NCI-H69 (cell line): Measurements from ENCODE around the gene DKK3.
A peak's percentile ranks its signal among the peaks of the same experiment; 100 is the strongest.
"Not testable (repeated sequence)": the region's sequence is repeated elsewhere in the genome, so short reads cannot be mapped to it uniquely, and the experiment has no call there.

Source experiments
- DNase-seq: peaks from one replicate; lab custom pipeline; 2025; lab: John Stamatoyannopoulos, UW

DKK3 gene

DNA sequence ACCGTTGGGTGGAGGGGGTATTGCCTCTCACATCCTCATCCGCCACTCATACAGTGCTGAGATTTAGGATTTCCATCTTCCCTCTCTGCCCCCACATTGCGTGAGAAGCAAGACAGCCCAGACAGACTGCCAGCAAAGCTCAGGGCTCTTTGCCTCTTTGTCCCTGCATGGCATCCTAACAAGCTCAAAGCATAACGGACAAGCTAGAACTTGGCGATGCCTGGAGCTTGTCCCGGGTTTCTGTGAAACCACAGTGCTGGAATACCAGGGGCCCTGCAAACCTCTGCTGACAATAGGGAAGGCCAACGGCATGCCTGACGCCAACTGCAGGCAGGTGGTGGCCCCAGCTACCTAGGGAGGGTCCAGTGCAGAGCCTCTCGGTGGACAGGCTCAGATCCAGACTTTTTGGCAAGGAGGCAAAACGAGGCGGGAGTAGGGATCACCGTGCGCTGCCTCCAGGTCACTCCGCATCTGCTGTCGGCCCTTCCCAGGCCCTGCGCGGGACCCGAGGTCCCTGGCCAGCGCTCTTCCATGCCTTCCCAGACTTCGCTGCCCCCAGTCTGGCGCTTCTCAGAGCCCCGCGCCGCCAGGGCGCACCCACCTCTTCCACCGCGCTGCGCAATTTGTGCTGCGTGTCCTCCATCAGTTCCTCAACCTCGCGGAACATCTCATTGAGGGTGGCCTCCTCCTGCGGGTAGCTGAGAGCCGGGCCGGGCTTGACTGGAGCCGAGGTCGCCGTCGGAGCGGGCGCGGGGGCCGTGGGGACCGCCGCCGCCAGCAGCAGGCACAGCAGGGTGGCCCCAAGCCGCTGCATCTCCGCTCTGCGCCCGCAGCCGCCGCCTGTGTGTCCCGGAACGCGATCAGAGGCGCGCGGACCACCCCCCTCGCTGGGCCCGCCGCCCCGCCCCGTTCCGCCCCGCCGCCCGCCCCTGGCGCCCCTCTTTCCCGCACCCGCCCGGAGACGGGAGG is at the start of gene DKK3:
Gene DKK3, minus strand, starts transcription at position 858 of the 969 bp plus-strand sequence. Its CDS starts 44 bp downstream, at position 814.
- DNase-seq = peak; percentile 67

DNA sequence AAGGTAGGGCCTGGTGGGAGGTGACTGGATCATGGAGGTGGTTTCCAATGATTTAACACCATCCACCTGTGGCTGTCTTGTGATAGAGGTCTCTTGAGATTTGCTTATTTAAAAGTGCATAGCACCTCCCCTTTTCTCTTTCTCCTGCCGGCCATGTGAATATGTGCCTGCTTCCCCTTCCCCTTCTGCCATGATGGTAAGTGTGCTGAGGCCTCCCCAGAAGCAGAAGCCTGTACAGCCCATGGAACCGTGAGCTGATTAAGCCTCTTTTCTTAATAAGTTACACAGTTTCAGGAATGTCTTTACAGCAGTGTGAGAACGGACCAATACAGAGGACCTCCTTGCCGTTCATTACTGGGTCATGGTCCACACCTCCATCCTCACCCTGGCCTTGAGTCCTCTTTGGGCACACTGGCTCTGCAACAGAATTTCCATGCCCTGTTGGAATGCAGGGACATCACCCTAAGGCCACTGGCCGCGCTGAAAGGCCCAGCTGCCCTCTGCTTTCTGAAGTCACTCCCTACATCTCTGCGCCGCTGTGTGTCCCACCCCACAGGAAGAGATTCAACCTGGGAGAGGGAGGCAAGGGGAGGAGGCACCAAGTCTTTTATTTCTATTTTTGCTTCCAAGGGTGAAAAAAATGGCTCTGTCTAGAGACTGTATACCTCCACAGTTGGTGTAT is 49.0 kb upstream of the DKK3 start:
- DNase-seq = no peak

GRCh38 chr11:12056119-12056518 is 47.7 kb upstream of the DKK3 start:
- DNase-seq = peak; percentile 32

DNA sequence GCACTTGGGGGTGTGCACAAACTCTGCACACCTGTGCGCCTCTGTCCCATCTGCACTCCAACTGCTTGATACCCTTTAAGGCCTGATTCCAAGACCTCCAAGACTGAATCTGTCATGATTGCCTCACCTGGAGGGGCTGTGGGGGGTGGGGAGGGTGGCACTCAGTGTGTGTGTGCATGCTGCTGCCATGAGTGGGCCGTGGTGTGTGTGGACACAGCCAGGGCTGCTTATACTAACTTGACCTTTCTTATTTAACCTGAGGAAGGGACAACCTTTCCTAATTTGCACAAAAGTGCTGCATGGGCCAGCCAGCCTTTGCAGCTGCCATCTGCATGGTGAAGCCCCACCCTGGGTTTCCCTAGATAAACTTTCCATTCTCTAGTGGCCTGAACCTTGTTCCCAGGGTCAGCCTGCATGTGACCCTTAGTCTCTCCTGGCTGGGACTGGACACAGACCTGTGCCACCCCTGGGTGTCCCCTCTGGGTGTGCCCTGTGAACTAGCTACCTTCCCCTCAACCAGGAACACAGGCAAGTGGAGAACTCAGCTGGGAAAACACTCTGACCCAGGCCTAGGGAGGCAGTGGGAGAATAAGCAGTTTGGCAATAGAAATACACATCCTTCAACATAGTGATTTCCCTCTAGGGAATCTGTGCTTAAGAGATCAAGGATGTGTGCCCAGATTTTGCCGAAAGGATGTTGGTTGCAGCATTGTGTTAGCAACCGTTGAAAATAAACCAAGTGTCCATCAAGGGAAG is 45.4 kb upstream of the DKK3 start:
- DNase-seq = peak; percentile 50

GRCh38 chr11:12052676-12053605 is 44.5 kb upstream of the DKK3 start:
- DNase-seq = peak; percentile 98

DNA sequence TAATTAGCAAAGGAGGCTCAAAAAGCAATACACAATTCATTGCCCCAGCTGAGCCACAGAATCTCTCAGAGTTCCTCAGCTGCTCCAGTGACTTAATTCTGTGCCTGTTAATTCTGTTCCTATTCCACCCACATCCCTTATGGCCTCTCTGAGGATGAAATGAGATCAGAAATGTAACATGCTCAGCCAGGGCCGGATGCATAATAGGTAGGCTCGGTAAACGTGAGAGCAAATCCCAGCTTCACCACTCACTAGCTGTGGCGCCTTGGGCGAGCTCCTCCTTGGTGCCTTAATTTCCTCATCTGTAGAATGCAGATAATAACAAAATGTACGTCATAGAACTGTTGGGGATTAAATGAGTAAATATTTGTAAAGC is 42.8 kb upstream of the DKK3 start:
- peak; percentile 49 for DNase-seq

GRCh38 chr11:12050470-12051286 is 42.3 kb upstream of the DKK3 start:
- DNase-seq = peak; percentile 47

GRCh38 chr11:12048936-12049790 is 40.7 kb upstream of the DKK3 start:
- DNase-seq = no peak

DNA sequence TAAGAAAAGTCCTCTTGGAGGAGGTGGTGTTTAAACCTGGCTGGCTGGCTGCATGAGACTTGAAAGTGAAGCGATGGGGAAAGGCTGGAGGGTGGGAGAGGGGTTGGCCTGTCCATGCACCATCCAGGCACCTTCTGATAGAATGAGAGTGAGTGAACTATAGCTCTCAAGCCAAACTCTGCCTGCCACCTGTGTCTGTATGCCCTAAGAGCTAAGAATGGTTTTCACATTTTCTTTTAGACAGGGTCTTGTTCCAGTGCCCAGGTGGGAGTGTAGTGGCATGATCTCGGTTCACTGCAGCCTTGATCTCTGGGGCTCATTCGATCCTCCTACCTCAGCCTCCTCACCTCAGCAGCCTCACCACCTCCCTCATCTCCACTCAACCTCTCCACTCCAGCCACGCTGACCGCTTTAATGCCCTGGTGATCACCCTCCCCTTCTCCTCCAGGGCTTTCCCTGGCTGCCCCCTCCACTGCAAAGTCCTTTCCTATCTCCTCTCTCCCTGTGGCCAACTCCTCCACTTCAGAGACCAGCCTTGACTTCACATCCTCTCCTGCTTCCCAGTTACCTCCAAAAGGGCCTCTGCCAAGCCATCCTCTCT is 38.3 kb upstream of the DKK3 start:
- no peak for DNase-seq

DNA sequence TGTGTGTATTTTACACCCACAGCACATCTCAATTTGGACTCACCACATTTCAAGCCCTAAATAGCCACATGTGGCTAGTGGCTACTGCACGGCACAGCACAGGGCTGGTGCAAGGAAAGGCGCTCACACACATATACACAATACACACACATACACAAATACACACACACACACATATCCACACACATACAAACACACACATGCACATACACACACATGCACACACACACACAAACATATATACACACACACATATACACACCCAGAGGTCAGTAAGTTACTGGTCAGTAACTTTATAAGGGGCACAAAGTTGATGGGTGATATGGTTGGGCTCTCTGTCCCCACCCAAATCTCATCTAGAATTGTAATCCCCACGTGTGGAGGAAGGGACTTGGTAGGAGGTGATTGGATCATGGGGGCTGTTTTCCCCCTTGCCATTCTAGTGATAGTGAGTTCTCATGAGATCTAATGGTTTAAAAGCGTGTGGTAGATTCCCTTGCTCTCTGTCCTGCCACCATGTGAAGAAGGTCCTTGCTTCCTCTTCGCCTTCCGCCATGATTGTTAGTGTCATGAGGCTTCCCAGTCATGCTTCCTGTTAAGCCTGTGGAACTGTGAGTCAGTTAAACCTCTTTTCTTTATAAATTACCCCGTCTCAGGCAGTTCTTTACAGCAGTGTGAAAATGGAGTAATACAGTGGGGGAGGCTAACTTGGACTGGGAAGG is 37.6 kb upstream of the DKK3 start:
- no peak for DNase-seq

DNA sequence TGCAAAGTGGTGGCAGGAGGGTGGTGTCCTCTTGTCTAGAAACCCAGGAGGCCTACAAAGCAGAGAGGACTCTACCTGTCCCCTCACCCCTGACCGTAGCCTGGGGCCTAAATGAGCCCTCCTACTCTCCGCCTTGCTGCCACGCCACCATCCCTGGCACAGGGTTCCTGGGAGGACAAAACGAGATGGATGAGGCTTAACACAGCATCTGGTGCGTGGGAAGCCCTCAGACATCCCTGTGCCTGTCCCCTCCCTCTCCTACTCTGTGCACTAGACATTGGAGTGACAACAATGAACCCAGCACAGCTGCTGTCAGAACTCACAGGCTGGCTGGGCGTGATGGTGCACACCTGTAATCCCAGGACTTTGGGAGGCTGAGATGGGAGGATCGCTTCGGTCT is 36.4 kb upstream of the DKK3 start:
- DNase-seq = no peak

- peak; percentile 78 for DNase-seq
These were observed 35.7 kb upstream of the DKK3 start for GRCh38 chr11:12043959-12044791.

DNA sequence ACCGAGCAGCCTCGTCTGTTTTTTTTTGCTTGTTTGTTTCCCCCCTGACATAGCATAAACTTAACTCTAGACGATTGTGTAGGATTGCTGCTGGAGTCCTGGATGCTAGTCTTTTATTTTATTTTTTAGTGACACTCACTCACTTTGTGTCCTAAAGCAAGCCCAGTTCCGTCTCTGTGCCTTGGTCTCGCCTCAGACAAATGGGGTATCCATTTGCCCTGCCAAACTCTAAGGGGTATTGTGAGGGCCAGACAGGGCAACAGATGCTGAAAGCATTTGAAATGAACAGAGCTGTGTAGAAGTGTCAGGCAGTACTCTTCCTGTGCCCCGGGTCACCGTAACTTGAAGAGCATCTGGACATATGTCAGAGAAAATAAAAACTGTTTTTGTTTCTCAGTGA is 34.8 kb upstream of the DKK3 start:
- DNase-seq = no peak

GRCh38 chr11:12042215-12042676 is 33.8 kb upstream of the DKK3 start:
- DNase-seq = no peak

DNA sequence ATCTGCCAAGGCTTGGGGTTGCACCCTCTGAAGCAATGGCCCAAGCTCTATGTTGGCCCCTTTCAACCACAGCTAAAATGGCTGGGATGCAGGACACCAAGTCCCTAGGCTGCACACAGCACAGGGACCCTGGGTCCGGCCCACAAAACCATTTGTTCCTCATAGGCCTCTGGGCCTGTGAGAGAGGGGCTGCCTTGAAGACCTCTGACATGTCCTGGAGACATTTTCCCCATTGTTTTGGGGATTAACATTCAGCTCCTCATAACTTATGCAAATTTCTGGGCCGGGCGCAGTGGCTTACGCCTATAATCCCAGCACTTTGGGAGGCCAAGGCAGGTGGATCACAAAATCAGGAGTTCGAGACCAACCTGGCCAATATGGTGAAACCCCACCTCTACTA is 32.3 kb upstream of the DKK3 start:
- DNase-seq = not testable (repeated sequence)

DNA sequence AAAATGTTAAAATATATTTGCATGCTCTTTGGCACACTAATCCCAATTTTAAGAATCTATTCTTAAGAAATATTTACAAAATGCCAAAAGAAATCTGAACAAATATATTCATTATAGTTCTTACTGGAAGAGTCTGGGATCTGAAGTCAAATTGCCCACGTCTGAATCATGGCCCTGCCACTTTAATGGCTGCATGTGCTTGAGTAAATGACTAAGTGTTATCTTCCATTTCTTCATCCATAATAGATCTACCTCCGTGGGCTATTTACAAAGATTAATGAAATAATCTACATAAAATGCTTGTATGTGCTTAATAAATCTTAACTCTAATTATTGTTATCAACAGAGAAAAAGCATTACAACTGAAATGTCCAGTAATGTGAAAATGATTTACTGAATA is 24.5 kb upstream of the DKK3 start:
- DNase-seq = no peak

- no peak for DNase-seq
These were observed 23.6 kb upstream of the DKK3 start for GRCh38 chr11:12031856-12032544.
